Bronchial epithelial cell (primary cell): ENCODE results near the gene ALDH16A1. TPM values are rescaled to one million over a fixed set of nuclear protein-coding genes. Genes with fewer than 3 reads are reported as not detected.

ENCODE experiments used
- DNase-seq: peaks from one replicate; pipeline ENCODE4 v3.0.0-alpha.2; 2010; ENCODE audit warnings: low read depth
- FAIRE-seq: peaks from 2 replicates; lab custom pipeline; 2011; peaks lifted over from hg19 to GRCh38; lab: Jason Lieb, UNC
- H3K27me3 ChIP-seq: 2 replicates; pipeline ENCODE4 v1.5.1; 2011; ENCODE audit warnings: low read length; ENCODE audit not compliant: control insufficient read depth, insufficient read depth
- H3K36me3 ChIP-seq: 2 replicates; pipeline ENCODE4 v1.5.1; 2011; ENCODE audit warnings: low read length; ENCODE audit not compliant: control insufficient read depth, insufficient read depth
- H3K4me3 ChIP-seq: 2 replicates; pipeline ENCODE4 v1.5.1; 2011; ENCODE audit warnings: mild to moderate bottlenecking, low read depth, low read length, control low read depth
- CTCF ChIP-seq: IDR thresholded peaks from 2 replicates; pipeline ENCODE4 v1.5.1; 2011; ENCODE audit warnings: mild to moderate bottlenecking, moderate library complexity, low read length, control low read depth, inconsistent platforms; ENCODE audit not compliant: insufficient read depth, severe bottlenecking
- total RNA-seq: library from RNA; depleted of rRNA; stranded (reverse); fragments of >200 nt; gene quantifications from 2 replicates; pipeline ENCODE4 v1.2.1, GENCODE V29; 2014

ALDH16A1 gene
- total RNA-seq, 1 donor from 2014 or later, result 29.2 TPM

- no peaks in the 10 kb centered on the region for H3K36me3 ChIP-seq
- H3K4me3 ChIP-seq, result no peak overlapping the region
- H3K27me3 ChIP-seq, result no peaks in the 10 kb centered on the region
- no peak for FAIRE-seq
- peak; percentile 77 for TF ChIP-seq CTCF
- peak; percentile 47 for DNase-seq
These were observed 53.6 kb downstream of the ALDH16A1 start for GRCh38 chr19:49506575-49507105.

GRCh38 chr19:49507803-49508494, 54.9 kb downstream of the ALDH16A1 start:
- TF ChIP-seq CTCF, result no peak
- Histone ChIP-seq H3K27me3 (no peaks in the 10 kb centered on the region), H3K4me3 (no peak overlapping the region), H3K36me3 (no peaks in the 10 kb centered on the region)
- DNase-seq, result no peak
- FAIRE-seq, result no peak

- DNase-seq, result no peak
- no peaks in the 10 kb centered on the region for H3K36me3 ChIP-seq
- no peak for FAIRE-seq
- TF ChIP-seq CTCF, result no peak
- H3K4me3 ChIP-seq, result peak overlapping the region; percentile 45
- no peaks in the 10 kb centered on the region for H3K27me3 ChIP-seq
These were observed 60.1 kb downstream of the ALDH16A1 start for GRCh38 chr19:49512970-49513745.

GRCh38 chr19:49513746-49514118, 60.7 kb downstream of the ALDH16A1 start:
- no peak for FAIRE-seq
- no peak for DNase-seq
- no peaks in the 10 kb centered on the region for H3K36me3 ChIP-seq
- H3K4me3 ChIP-seq, result no peak overlapping the region
- H3K27me3 ChIP-seq, result no peaks in the 10 kb centered on the region
- TF ChIP-seq CTCF, result no peak

GRCh38 chr19:49514151-49514550, 61.1 kb downstream of the ALDH16A1 start:
- TF ChIP-seq CTCF, result no peak
- no peaks in the 10 kb centered on the region for H3K27me3 ChIP-seq
- DNase-seq, result no peak
- no peak for FAIRE-seq
- no peaks in the 10 kb centered on the region for H3K36me3 ChIP-seq
- H3K4me3 ChIP-seq, result no peak overlapping the region
